Measurements from ENCODE around the gene ALG12. TPM values are rescaled to one million over a fixed set of nuclear protein-coding genes. Genes with fewer than 3 reads are reported as not detected.

The ALG12 gene
- total RNA-seq, 6 donors from 2014 or later, result 14.2 to 32.5 (median 22.3) TPM

DNA sequence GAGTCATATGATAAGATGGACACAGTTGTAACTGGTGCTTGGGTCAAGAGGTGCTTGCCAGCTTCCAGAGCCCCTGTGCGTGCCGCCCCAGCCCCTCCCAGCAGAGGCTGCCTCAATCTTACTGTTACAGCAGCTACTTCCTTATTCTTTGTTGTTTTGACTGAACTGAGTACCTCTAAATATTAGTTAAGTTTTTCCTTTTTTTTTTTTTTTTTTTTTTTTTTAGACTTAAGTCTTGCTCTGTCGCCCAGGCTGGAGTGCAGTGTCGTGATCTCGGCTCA lies 55.8 kb downstream of the ALG12 start:
- peak; percentile 48 to 71 for DNase-seq
- H3K4me3 ChIP-seq, result no peak overlapping the region
- no peaks in the 10 kb centered on the region for H3K27me3 ChIP-seq
- TF ChIP-seq, protein P1, sequence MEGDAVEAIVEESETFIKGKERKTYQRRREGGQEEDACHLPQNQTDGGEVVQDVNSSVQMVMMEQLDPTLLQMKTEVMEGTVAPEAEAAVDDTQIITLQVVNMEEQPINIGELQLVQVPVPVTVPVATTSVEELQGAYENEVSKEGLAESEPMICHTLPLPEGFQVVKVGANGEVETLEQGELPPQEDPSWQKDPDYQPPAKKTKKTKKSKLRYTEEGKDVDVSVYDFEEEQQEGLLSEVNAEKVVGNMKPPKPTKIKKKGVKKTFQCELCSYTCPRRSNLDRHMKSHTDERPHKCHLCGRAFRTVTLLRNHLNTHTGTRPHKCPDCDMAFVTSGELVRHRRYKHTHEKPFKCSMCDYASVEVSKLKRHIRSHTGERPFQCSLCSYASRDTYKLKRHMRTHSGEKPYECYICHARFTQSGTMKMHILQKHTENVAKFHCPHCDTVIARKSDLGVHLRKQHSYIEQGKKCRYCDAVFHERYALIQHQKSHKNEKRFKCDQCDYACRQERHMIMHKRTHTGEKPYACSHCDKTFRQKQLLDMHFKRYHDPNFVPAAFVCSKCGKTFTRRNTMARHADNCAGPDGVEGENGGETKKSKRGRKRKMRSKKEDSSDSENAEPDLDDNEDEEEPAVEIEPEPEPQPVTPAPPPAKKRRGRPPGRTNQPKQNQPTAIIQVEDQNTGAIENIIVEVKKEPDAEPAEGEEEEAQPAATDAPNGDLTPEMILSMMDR (IDR thresholded peaks at IDR 0.05), result no peak
- TF ChIP-seq EP300 (IDR thresholded peaks at IDR 0.05) (no peak), POLR2AphosphoS5 (IDR thresholded peaks at IDR 0.05) (no peak), POLR2A (IDR thresholded peaks at IDR 0.05) (no peak)
- peaks cover 0 to 18% (median 4%) of the 10 kb centered on the region in 4 donors for H3K9me3 ChIP-seq
- peaks cover 0 to 15% (median 7%) of the 10 kb centered on the region in 4 donors for H3K4me1 ChIP-seq
- ATAC-seq (ENCODE audit: low FRiP score in 2 of 2), result peak; percentile 37 to 58
- WGBS, 2 donors, result 76 to 82% methylated on average over 5 of the region's 5 CpGs
- H3K36me3 ChIP-seq, result no peaks in the 10 kb centered on the region
- no peak overlapping the region for H3K27ac ChIP-seq

DNA sequence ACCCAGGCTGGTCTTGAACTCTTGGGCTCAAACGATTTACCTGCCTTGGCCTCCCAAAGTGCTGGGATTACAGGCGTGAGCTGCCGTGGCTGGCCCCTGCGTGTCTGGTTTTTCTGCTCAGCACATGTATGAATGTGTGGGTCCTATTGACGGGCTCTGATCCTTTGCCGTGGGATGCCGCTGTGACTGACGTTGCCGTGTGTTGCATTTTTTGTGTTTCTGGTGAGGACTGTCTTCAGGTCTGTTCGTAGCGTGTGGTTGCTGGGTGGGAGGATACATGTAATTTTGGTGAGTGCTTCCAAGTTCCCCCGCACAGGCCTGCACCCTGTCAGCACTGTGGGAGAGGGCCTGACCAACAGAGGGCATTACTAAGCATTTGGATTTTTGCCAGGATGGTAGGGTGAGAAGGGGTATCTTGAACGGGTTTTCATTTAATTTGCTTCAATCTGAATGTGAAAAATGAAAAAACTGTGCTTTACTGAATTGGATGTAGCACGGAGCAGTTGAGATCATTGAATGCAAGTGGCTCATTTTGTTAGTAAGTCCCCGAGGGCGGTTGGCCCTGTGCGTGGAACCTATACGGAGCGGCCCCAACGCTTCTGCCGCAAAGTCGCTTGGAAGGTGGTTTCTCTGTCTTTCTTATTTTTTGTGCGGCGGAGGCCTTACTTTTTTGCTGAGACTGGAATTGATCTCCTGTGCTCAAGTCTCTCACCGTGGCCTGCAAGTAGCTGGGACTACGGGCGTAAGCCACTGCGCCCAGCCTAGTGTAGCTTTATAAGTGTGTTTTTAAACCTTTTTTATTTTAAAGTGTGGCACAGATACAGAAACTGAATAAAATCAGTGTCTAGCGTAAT lies 56.4 kb downstream of the ALG12 start:
- no peak for DNase-seq
- ATAC-seq (ENCODE audit: low FRiP score in 2 of 2), result no peak
- Histone ChIP-seq H3K27ac (no peak overlapping the region), H3K4me3 (no peak overlapping the region), H3K4me1 (peaks cover 0 to 20% (median 7%) of the 10 kb centered on the region in 4 donors), H3K36me3 (no peaks in the 10 kb centered on the region), H3K27me3 (no peaks in the 10 kb centered on the region), H3K9me3 (peaks cover 0 to 16% (median 3%) of the 10 kb centered on the region in 4 donors)
- no peak for TF ChIP-seq POLR2A (IDR thresholded peaks at IDR 0.05)
- no peak for TF ChIP-seq POLR2AphosphoS5 (IDR thresholded peaks at IDR 0.05)
- TF ChIP-seq, protein P1 (IDR thresholded peaks at IDR 0.05), result no peak
- TF ChIP-seq EP300 (IDR thresholded peaks at IDR 0.05), result no peak
- 87 to 88% methylated on average over 29 of the region's 29 CpGs for WGBS, 2 donors

DNA sequence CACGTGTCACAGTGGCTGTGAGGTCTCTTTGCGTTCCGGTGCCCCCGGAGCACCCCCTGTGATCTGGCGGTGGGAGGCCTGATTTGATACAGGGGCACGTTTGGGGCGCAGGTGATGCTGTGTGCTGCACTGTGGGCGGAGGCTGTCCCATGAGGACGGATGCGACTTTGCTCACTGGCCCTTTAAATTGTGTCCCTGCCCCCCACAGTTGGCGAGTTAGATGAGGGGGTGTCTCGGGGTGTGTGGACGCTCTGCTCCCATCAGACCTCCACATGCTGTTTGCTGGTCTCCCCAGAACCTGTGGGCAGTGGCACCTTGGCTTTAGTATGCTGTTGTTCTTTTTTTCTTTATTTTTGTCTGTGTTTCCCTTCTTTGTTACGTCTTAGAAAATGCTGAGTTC lies 59.4 kb downstream of the ALG12 start:
- DNase-seq (no peak), ATAC-seq (ENCODE audit: low FRiP score in 2 of 2) (no peak)
- Histone ChIP-seq H3K36me3 (no peaks in the 10 kb centered on the region), H3K27me3 (no peaks in the 10 kb centered on the region), H3K4me3 (no peak overlapping the region), H3K4me1 (peaks cover 17 to 43% (median 26%) of the 10 kb centered on the region in 4 donors), H3K9me3 (no peaks in the 10 kb centered on the region), H3K27ac (no peak overlapping the region)
- 89 to 91% methylated on average over 10 to 14 of the region's 14 CpGs for WGBS, 2 donors
- TF ChIP-seq POLR2A (IDR thresholded peaks at IDR 0.05), result no peak
- TF ChIP-seq EP300 (IDR thresholded peaks at IDR 0.05), result no peak
- TF ChIP-seq POLR2AphosphoS5 (IDR thresholded peaks at IDR 0.05), result no peak
- TF ChIP-seq, protein P1 (IDR thresholded peaks at IDR 0.05), result no peak

GRCh38 chr22:49856766-49857618 lies 61.2 kb downstream of the ALG12 start:
- TF ChIP-seq POLR2AphosphoS5 (IDR thresholded peaks at IDR 0.05) (no peak), POLR2A (IDR thresholded peaks at IDR 0.05) (no peak), EP300 (IDR thresholded peaks at IDR 0.05) (no peak)
- TF ChIP-seq, protein P1 (IDR thresholded peaks at IDR 0.05), result no peak
- no peaks in the 10 kb centered on the region for H3K27me3 ChIP-seq
- no peak overlapping the region for H3K4me3 ChIP-seq
- ATAC-seq (ENCODE audit: low FRiP score in 2 of 2) (no peak), DNase-seq (no peak)
- H3K4me1 ChIP-seq, result peaks cover 21 to 48% (median 28%) of the 10 kb centered on the region in 4 donors
- no peaks in the 10 kb centered on the region for H3K9me3 ChIP-seq
- 86 to 93% methylated on average over 16 to 22 of the region's 31 CpGs for WGBS, 2 donors
- H3K36me3 ChIP-seq, result no peaks in the 10 kb centered on the region
- no peak overlapping the region for H3K27ac ChIP-seq
